WI38 (cell line): ENCODE results near the gene CT47C1.

ENCODE experiments used
- H3K4me3 ChIP-seq: 2 replicates; pipeline ENCODE4 v1.5.1; 2011; ENCODE audit warnings: low read depth, mild to moderate bottlenecking, control low read depth, low read length
- TF ChIP-seq, protein P1 (sequence below): IDR thresholded peaks from 2 replicates; pipeline ENCODE4 v1.5.1; 2012; ENCODE audit warnings: low read depth, mild to moderate bottlenecking, control low read depth, low read length

CT47C1 gene

DNA sequence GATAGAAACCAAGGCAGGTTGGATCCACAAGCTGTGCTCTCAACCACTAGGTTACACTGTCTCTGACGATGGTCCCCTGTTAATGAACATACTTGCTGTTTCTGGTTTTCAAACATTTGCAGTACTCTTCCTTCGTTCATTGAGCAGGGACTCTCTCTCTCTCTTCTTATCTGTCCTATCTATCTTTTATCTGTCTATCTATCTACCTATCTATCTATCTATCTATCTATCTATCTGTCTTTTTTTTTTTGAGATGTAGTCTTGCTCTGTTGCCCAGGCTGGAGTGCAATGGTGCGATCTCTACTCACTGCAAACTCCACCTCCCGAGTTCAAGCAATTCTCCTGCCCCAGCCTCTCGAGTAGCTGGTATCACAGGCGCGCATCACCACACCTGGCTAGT, 9.4 kb upstream of the CT47C1 start:
- TF ChIP-seq, protein P1, sequence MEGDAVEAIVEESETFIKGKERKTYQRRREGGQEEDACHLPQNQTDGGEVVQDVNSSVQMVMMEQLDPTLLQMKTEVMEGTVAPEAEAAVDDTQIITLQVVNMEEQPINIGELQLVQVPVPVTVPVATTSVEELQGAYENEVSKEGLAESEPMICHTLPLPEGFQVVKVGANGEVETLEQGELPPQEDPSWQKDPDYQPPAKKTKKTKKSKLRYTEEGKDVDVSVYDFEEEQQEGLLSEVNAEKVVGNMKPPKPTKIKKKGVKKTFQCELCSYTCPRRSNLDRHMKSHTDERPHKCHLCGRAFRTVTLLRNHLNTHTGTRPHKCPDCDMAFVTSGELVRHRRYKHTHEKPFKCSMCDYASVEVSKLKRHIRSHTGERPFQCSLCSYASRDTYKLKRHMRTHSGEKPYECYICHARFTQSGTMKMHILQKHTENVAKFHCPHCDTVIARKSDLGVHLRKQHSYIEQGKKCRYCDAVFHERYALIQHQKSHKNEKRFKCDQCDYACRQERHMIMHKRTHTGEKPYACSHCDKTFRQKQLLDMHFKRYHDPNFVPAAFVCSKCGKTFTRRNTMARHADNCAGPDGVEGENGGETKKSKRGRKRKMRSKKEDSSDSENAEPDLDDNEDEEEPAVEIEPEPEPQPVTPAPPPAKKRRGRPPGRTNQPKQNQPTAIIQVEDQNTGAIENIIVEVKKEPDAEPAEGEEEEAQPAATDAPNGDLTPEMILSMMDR, result no peak
- H3K4me3 ChIP-seq, result no peak overlapping the region

DNA sequence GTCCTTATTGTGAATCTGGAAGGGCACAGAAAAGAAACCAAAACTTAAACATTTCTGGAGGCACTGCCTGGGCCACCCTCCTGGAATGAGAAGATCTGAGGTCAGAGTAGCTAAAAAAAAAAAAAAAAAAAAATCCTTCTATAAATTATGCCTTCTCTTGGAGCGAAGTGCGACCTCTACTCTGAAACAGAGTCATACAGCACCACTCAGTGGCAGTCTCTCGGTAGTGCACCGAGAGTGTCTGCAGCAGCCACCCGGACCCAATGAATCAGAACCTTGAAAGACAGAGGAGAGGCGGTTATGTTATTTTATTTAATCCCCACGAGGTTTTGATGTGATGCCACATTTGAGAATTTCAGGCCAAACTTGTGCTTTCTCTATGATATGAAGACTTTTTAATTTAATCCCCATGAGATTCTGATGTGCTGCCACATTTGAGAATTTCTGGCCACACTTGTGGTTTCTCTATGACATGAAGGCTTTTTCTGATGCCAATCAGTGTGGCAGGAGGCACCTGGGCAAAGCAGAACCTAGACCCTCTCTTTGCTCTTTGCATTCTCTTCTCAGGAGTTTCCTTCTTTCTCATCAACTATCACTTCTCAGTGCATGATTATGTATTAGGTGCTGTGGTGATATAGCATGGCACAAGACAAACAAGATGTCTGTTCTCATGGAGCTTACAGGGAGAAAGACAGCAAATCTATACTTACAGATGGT, 5.6 kb upstream of the CT47C1 start:
- TF ChIP-seq, protein P1, result peak; percentile 60
- no peak overlapping the region for H3K4me3 ChIP-seq

DNA sequence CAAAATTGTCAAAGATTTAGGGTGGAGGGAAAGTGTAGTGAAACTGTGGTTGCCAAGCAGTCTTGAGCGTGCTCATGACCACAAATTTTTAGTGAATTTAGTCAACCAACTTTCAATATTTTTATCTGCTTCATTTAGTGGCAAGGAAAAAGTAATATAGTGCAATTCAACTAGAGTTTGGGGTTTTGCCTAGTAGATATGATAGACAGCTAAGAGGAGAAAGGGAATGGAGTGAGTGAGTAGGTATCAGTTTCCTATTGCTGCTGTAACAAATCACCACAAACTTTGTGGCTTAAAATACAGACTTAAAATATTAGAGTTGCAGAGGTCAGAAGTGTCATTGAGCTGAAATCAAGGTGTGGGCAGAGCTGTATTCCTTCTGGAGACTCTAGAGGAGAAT, 3.7 kb upstream of the CT47C1 start:
- H3K4me3 ChIP-seq, result no peak overlapping the region
- TF ChIP-seq, protein P1, result no peak

DNA sequence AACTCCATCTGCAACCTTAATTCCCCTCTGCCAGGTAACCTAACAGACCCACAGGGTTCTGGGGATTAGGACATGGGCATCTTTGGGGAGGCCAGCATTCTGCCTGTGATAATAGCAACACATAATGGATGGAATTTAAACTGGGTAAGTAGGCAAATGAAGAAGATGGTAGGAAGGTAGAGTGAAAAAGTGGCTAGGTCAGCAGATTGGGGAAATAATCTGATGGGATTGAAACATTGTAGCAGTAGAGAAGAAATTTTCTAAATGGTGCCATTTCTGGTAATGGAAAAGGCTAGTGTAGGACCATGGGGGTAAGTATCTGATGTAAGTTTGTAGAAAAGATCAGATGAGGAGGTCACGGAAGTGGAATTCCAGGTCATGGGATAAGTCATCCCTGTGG, 3.0 kb upstream of the CT47C1 start:
- H3K4me3 ChIP-seq, result no peak overlapping the region
- TF ChIP-seq, protein P1, result no peak

DNA sequence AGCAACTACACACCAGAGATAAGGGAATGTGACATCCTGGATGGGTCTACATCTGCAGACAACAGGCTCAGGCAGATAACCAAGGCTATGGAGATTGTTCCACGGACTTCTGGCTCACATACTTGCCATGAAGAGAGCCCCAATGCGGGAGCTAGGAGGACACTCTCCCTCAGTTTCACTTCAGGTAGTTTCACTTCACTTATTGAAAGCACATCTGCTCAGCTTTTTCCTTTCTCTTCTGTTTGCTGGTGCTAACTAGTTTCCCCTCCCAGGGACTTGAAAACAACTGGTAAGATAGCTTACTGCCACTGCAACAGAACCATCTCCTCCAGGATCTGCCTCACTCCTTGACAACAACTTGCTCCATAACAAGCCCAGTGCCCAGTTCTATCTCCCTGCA, 1.4 kb upstream of the CT47C1 start:
- no peak overlapping the region for H3K4me3 ChIP-seq
- TF ChIP-seq, protein P1, result no peak

DNA sequence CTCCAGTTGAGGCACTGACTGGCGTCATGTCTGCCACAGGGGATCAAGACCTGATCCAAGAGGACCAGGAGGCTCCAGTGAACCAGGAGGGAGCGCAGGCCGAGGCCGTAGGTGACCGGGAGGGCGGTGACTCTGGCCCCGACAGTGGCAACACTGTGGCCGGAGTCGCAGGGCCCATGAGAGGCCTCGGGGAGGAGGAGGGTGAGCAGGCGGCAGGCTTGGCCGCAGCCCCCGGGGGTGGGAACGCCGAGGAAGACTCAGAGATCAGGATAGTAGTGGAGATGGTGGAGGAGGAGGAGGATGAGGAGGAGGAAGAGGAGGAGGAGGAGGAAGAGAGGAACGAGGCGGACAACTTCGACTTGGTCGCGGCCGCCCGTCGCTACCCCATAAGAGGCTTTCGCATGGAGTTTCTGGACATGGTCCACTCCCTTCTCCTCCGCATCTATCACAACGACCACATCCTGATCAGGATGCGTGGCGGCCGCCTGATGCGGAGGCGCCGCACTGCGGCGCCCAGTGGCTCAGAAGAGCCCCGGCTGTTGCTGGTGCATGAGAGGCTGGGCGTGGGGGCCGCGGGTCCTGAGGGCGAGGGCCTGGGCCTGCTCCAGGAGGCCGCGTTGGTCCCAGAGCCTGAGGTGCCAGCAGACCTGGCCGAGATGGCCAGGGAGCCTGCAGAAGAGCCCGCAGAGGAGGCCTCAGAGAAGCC, 560 bp downstream of the CT47C1 start:
- TF ChIP-seq, protein P1, result no peak
- no peak overlapping the region for H3K4me3 ChIP-seq

DNA sequence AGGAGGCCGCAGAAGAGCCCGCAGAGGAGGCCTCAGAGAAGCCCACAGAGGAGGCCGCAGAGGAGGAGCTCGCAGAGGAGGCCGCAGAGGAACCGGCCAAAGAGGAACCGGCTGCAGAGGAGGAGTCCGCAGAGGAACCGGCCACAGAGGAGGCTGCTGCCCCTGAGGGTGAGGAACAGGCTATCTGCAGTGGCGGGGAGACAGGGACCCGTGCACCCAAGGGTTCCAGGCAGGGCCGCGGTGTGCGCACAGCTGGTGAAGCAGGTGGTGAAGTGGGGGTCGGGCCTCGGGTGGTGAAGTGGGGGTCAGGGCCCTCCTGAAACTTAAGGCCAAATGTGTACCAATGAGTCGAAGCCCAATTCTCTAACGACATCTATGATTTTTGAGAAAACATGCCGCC, 1.1 kb downstream of the CT47C1 start:
- TF ChIP-seq, protein P1, result no peak
- no peak overlapping the region for H3K4me3 ChIP-seq
